Stimulated activated memory B cell treated with anti-CD40 and anti-IgM and Interleukin-4, amounts not matched to agents 10 μg/mL and 1 μg/mL and 100 μg/mL, for 72 hours (primary cell): ENCODE measurements around the gene RGS3.
A peak's percentile ranks its signal among the peaks of the same experiment; 100 is the strongest.

Source experiments
- ATAC-seq: fragments of 150-1000 bp; cut with Tn5 transposase; 2 replicates; pipeline ENCODE4 v1.10.0; 2021
- H3K27ac Mint-ChIP-seq: one replicate; pipeline ENCODE4 v1.8.0; 2022; ENCODE audit warnings: mild to moderate bottlenecking, mixed read lengths
- H3K27me3 Mint-ChIP-seq: one replicate; pipeline ENCODE4 v1.8.0; 2022; ENCODE audit warnings: mixed read lengths
- H3K36me3 Mint-ChIP-seq: one replicate; pipeline ENCODE4 v1.8.0; 2022; ENCODE audit warnings: mixed read lengths
- H3K4me1 Mint-ChIP-seq: one replicate; pipeline ENCODE4 v1.8.0; 2022; ENCODE audit warnings: mixed read lengths
- H3K4me3 Mint-ChIP-seq: one replicate; pipeline ENCODE4 v1.8.0; 2022; ENCODE audit warnings: mild to moderate bottlenecking, moderate library complexity, mixed read lengths
- H3K9me3 Mint-ChIP-seq: one replicate; pipeline ENCODE4 v1.8.0; 2022; ENCODE audit warnings: mixed read lengths

The RGS3 gene

GRCh38 chr9:113600023-113600823 lies 136.7 kb downstream of the RGS3 start:
- Mint-ChIP-seq H3K4me1 (peaks cover 41% of the 10 kb centered on the region), H3K9me3 (no peaks in the 10 kb centered on the region), H3K27me3 (no peaks in the 10 kb centered on the region), H3K27ac (peak overlapping the region; percentile 81), H3K36me3 (peaks cover 34% of the 10 kb centered on the region), H3K4me3 (no peak overlapping the region)
- ATAC-seq = no peak

DNA sequence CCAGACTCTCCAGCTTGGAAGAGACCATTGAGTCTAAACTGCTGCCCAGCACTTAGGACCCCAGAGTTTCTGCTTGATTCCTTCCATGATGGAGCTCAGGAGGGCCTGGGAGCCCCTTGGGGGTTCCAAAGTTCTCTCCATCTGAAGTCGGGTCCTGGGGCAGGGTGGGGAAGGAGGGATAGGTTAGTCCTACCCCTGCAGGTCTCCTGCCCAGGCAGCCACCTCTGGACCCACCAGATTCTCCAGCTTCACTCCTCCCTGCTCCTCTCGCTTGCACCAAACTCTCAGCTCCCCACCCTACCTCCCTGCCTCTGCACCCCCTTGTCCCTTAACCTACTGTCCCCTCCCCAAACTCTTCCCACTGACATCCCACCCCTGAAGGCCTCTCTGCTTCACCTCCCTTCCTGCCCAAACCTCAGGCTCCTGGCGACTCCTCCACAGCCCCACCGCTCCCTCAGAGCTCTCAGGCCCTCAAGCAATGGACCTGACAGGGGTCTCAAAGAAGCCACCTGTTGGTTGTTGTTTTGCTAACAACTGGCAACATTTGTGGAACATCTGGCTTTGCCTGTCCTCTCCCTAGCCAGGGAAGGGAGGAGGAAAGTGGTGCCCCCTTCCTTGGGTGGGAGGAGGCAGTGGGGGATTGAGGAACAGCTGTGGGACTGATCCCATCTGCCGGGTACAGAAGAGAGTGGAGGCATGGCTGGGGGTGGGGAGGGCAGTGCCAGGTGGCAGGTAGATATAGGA lies 137.5 kb downstream of the RGS3 start:
- Mint-ChIP-seq H3K27ac (peak overlapping the region; percentile 81), H3K36me3 (peaks cover 25% of the 10 kb centered on the region), H3K4me1 (peaks cover 34% of the 10 kb centered on the region), H3K9me3 (no peaks in the 10 kb centered on the region), H3K27me3 (no peaks in the 10 kb centered on the region), H3K4me3 (no peak overlapping the region)
- ATAC-seq = no peak

GRCh38 chr9:113601656-113602055 lies 138.1 kb downstream of the RGS3 start:
- Mint-ChIP-seq H3K4me1 (peaks cover 34% of the 10 kb centered on the region), H3K36me3 (peaks cover 19% of the 10 kb centered on the region), H3K4me3 (no peak overlapping the region), H3K9me3 (no peaks in the 10 kb centered on the region), H3K27me3 (no peaks in the 10 kb centered on the region), H3K27ac (peak overlapping the region; percentile 81)
- ATAC-seq = no peak

- Mint-ChIP-seq H3K9me3 (no peaks in the 10 kb centered on the region), H3K36me3 (peaks cover 12% of the 10 kb centered on the region)
These were observed 138.9 kb downstream of the RGS3 start for GRCh38 chr9:113602126-113603047.

DNA sequence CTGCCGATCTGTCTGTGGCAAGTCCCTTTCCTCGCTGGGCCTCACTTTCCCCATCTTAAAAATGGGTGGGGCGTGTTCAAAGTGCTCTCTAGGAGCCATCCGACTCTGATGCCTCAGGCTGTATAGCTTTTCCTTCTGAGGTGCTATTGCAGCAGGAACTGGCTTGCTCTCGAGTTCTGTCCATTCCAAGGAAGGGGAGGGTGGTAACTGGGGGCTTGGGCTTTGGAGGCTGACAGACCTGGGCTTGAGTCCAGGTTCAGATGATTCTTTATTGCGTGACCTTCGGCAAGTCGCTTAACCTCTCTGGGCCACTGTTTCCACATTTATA lies 139.5 kb downstream of the RGS3 start:
- Mint-ChIP-seq H3K36me3 (peaks cover 6% of the 10 kb centered on the region), H3K27me3 (no peaks in the 10 kb centered on the region), H3K4me1 (peaks cover 34% of the 10 kb centered on the region), H3K4me3 (no peak overlapping the region), H3K9me3 (no peaks in the 10 kb centered on the region), H3K27ac (peak overlapping the region; percentile 81)
- no peak for ATAC-seq

More at GRCh38 chr9:113602126-113603047, 138.9 kb downstream of the RGS3 start:
- Mint-ChIP-seq H3K4me3 (peak overlapping the region; percentile 18), H3K4me1 (peaks cover 34% of the 10 kb centered on the region), H3K27me3 (no peaks in the 10 kb centered on the region), H3K27ac (peak overlapping the region; percentile 81)
- ATAC-seq = peak; percentile 94

GRCh38 chr9:113603773-113604172 lies 140.2 kb downstream of the RGS3 start:
- H3K27ac Mint-ChIP-seq = no peak overlapping the region
- no peak overlapping the region for H3K4me3 Mint-ChIP-seq
- no peaks in the 10 kb centered on the region for H3K27me3 Mint-ChIP-seq
- no peaks in the 10 kb centered on the region for H3K36me3 Mint-ChIP-seq
- H3K9me3 Mint-ChIP-seq = no peaks in the 10 kb centered on the region
- no peak for ATAC-seq
- H3K4me1 Mint-ChIP-seq = peaks cover 34% of the 10 kb centered on the region

- Mint-ChIP-seq H3K27ac (no peak overlapping the region), H3K4me3 (no peak overlapping the region), H3K36me3 (no peaks in the 10 kb centered on the region), H3K9me3 (no peaks in the 10 kb centered on the region), H3K27me3 (no peaks in the 10 kb centered on the region), H3K4me1 (peaks cover 34% of the 10 kb centered on the region)
- no peak for ATAC-seq
These were observed 140.9 kb downstream of the RGS3 start for GRCh38 chr9:113604393-113604792.

GRCh38 chr9:113606510-113606909 lies 143.0 kb downstream of the RGS3 start:
- no peak overlapping the region for H3K4me3 Mint-ChIP-seq
- H3K9me3 Mint-ChIP-seq = no peaks in the 10 kb centered on the region
- no peaks in the 10 kb centered on the region for H3K36me3 Mint-ChIP-seq
- no peaks in the 10 kb centered on the region for H3K27me3 Mint-ChIP-seq
- H3K27ac Mint-ChIP-seq = no peak overlapping the region
- ATAC-seq = no peak
- peaks cover 27% of the 10 kb centered on the region for H3K4me1 Mint-ChIP-seq

GRCh38 chr9:113608082-113608685 lies 144.7 kb downstream of the RGS3 start:
- Mint-ChIP-seq H3K27ac (no peak overlapping the region), H3K4me3 (no peak overlapping the region)
- ATAC-seq = no peak

GRCh38 chr9:113609562-113610318 lies 146.2 kb downstream of the RGS3 start:
- no peaks in the 10 kb centered on the region for H3K9me3 Mint-ChIP-seq
- no peaks in the 10 kb centered on the region for H3K27me3 Mint-ChIP-seq
- no peak overlapping the region for H3K4me3 Mint-ChIP-seq
- ATAC-seq = no peak
- peak overlapping the region; percentile 7 for H3K27ac Mint-ChIP-seq
- no peaks in the 10 kb centered on the region for H3K36me3 Mint-ChIP-seq
- H3K4me1 Mint-ChIP-seq = peaks cover 16% of the 10 kb centered on the region

More at GRCh38 chr9:113608082-113608685, 144.7 kb downstream of the RGS3 start:
- H3K36me3 Mint-ChIP-seq = no peaks in the 10 kb centered on the region
- no peaks in the 10 kb centered on the region for H3K27me3 Mint-ChIP-seq
- no peaks in the 10 kb centered on the region for H3K9me3 Mint-ChIP-seq
- peaks cover 14% of the 10 kb centered on the region for H3K4me1 Mint-ChIP-seq

DNA sequence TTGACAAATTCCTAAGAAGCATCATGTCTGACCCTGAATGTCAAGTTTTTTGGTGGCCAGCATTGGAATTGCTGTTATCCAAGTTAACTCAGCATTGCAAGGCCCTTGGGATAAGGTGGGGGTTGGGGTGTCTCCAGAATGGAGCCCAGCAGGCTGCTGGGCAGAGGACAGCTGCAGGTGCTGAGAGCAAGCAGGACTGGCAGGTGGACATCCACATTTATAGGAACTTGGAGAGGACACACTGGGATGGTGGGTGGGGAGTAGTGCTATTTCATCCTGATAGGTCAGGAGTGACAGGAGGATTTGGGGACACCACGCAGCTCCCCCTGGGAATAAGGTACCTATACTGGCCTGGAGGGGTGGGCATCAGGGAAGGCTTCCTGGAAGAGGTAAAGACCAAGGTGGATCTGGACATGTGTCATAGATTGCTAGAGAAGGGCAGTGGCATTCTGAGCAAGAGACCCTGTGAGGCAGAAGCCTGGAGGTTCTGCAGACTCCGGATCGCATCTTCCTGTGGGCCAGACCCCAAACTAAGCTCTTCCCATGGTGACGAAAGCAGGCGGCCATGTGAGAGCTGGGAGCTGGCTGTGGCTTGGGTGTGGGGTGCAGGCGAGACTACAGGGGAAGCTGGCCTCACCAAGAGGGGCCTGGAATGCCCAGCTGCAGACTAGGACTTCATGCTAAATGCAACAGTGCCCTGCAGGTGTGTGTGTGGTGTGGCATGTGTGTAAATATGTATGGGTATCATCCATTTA lies 148.1 kb downstream of the RGS3 start:
- no peaks in the 10 kb centered on the region for H3K9me3 Mint-ChIP-seq

GRCh38 chr9:113612216-113612747 lies 148.8 kb downstream of the RGS3 start:
- Mint-ChIP-seq H3K27ac (peak overlapping the region; percentile 15), H3K36me3 (no peaks in the 10 kb centered on the region), H3K9me3 (no peaks in the 10 kb centered on the region), H3K4me1 (peaks cover 41% of the 10 kb centered on the region), H3K4me3 (no peak overlapping the region), H3K27me3 (no peaks in the 10 kb centered on the region)
- no peak for ATAC-seq

More for the DNA sequence above, 148.1 kb downstream of the RGS3 start:
- no peaks in the 10 kb centered on the region for H3K36me3 Mint-ChIP-seq
- no peak overlapping the region for H3K4me3 Mint-ChIP-seq
- H3K27ac Mint-ChIP-seq = peak overlapping the region; percentile 26
- peaks cover 35% of the 10 kb centered on the region for H3K4me1 Mint-ChIP-seq
- no peak for ATAC-seq
- H3K27me3 Mint-ChIP-seq = no peaks in the 10 kb centered on the region

GRCh38 chr9:113612828-113613227 lies 149.3 kb downstream of the RGS3 start:
- no peaks in the 10 kb centered on the region for H3K9me3 Mint-ChIP-seq

More at GRCh38 chr9:113612828-113613227, 149.3 kb downstream of the RGS3 start:
- H3K27me3 Mint-ChIP-seq = no peaks in the 10 kb centered on the region
- H3K36me3 Mint-ChIP-seq = no peaks in the 10 kb centered on the region
- peaks cover 45% of the 10 kb centered on the region for H3K4me1 Mint-ChIP-seq
- no peak overlapping the region for H3K4me3 Mint-ChIP-seq
- no peak overlapping the region for H3K27ac Mint-ChIP-seq
- no peak for ATAC-seq
